HG03439 (cell line): ENCODE measurements around the gene MRPS12.
"Not testable (repeated sequence)": the region's sequence is repeated elsewhere in the genome, so short reads cannot be mapped to it uniquely, and the experiment has no call there.

Source experiments
- ATAC-seq: cut with Tn5 transposase; IDR thresholded peaks from one replicate; pipeline ENCODE4 v1.9.1; 2021; ENCODE audit warnings: mild to moderate bottlenecking, moderate library complexity; ENCODE audit not compliant: unreplicated experiment

The MRPS12 gene

GRCh38 chr19:38932425-38933179, 1.9 kb downstream of the MRPS12 start:
- ATAC-seq: no peak

DNA sequence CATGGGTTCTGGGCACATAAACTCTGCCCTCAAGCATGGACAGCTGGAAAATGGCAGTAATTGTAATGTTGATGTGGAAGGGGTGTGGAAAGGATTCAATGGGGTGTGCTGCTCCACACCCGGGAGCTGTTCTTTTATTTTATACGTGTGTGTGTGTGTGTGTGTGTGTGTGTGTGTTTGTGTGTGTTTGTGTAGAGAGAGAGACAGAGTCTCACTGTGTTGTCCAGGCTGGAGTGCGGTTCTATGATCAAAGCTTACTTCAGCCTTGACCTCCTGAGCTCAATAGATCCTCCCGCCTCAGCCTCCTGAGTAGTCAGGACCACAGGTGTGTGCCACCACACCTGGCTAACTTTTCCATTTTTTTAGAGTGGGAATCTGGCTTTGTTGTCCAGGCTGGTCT, 2.8 kb downstream of the MRPS12 start:
- ATAC-seq: no peak

- no peak for ATAC-seq
Observed at GRCh38 chr19:38939957-38940356, 9.2 kb downstream of the MRPS12 start.

DNA sequence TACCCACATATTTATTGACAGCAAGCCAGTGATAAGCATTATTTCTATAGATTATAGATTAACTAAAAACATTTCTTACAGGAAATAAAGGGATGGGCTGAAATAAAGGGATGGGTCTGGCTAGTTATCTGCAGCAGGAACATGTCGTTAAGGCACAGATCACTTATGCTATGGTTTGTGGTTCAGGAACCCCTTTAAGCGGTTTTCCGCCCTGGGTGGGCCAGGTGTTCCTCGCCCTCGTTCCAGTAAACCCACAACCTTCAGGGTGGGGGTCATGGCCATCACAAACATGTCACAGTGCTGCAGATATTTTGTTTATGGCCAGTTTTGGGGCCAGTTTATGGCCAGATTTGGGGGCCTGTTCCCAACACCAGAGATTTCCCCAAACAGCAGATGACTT, 10.7 kb downstream of the MRPS12 start:
- not testable (repeated sequence) for ATAC-seq

- no peak for ATAC-seq
Observed at GRCh38 chr19:38941979-38942378, 11.2 kb downstream of the MRPS12 start.

DNA sequence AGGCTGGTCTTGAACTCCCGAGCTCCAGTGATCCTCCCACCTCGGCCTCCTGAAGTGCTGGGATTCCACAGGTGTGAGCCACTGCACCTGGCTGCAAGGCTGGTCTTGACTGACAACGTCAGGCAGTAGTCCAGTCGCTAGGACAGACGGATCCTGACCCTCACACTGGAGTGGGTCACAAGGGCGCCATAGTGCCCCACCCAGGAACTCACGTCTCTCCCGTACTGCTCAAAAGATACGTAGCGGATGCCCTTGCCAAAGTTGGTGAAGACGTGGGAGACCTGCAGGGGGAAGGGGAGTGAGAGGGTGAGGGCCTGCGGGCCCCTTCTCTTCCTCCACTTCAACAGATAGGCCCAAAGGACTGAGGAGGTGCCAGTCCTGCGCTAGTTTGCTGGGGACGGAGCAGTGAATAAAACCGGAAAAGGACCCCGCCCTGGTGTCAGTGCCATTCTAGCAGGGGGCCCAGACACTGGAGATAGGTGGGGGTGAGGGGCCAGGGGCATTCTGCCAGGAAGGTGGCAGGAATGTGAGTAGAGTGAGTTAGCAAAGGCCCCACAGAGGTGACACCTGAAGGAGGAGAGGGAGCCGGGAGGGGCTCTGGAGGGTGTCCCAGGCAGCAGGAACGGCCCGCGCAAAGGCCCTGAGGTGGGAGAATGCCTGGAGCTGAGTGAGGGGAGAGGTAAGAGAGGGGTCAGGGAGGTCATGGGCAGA, 11.9 kb downstream of the MRPS12 start:
- ATAC-seq: no peak

DNA sequence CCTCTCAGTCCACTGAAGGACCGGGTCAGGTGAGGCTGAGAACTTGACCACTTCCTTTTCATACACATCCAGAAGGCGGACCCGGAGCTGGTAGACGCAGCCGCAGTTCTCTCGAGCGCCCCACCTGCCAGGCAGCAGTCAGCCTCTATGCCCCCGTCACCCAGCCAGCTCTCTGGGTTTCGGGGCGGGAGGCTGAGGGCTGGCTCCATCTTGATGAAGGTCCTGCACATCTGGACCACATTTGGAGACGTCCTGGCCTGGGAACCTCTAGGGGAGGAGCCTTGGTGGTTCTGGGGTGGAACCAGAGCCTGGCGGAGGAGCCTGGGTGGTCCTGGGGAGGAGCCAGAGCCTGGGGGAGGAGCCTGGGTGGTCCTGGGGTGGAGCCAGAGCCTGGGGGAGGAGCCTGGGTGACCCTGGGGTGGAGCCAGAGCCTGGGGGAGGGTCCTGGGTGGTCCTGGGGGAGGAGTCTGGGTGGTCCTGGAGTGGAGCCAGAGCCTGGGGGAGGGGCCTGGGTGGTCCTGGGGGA, 14.3 kb downstream of the MRPS12 start:
- no peak for ATAC-seq

DNA sequence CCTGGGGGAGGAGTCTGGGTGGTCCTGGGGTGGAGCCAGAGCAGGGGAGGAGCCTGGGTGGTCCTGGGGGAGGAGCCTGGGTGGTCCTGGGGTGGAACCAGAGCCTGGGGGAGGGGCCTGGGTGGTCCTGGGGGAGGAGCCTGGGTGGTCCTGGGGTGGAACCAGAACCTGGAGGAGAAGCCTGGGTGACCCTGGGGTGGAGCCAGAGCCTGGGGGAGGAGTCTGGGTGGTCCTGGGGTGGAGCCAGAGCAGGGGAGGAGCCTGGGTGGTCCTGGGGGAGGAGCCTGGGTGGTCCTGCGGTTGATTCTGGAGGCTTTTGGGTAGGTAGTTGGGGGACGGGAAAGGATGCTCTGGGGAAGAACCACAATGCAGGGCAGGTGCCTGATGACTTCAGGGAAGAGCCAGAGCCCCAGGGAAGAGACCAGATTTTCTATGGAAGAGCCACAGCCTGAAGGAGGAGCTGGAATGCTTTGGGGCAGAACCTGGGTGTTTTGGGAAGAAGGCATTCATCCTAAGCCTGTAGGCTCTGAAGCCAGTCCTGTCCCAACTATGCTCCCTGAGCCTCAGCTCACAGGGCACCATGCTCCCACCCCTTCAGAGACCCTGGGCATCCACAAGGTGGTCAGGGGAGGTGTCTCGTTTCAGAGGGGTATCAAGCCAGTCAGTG, 15.0 kb downstream of the MRPS12 start:
- no peak for ATAC-seq

- ATAC-seq: no peak
Observed at GRCh38 chr19:38946229-38947010, 15.7 kb downstream of the MRPS12 start.

GRCh38 chr19:38949580-38950367, 19.0 kb downstream of the MRPS12 start:
- no peak for ATAC-seq

- no peak for ATAC-seq
Observed at GRCh38 chr19:38951187-38951586, 20.4 kb downstream of the MRPS12 start.

- no peak for ATAC-seq
Observed at GRCh38 chr19:38952395-38953165, 21.8 kb downstream of the MRPS12 start.

DNA sequence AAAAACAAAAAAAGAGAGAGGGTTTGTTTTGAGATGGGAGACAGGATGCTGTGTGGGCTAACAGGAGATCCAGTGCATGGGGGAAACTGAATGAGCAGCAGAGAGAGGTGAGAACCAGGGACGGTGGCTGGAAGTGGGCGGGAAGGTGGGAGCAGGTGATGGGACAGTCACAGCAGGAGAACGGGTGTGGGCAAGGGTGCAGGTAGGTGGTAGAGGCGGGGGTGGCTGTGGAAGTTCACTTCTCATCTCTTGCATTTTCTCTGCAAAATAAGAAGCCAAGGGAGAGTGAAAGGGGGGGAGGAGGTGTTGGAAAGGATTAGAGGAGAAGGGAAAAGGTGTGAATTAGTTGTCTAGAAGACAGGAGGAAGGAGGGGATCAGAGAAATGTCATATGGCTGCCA, 22.9 kb downstream of the MRPS12 start:
- no peak for ATAC-seq

GRCh38 chr19:38956264-38956663, 25.5 kb downstream of the MRPS12 start:
- ATAC-seq: no peak

DNA sequence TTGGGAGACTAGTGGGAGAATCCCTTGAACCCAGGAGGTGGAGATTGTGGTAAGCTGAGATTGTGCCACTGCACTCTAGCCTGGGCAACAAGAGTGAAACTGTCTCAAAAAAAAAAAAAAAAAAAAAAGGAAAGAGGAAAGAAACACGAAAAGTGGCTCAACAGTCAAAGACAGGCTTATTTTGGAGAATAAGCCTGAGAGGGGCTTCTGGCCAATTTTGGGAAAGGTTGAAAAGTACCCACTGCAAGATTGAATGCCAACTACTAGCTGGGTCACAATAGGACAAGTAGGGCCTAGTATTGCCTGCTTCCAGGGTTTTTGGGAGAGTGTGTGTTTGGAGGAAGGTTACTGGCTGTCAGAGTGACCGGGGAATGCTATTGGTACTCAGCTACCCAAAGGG, 27.6 kb downstream of the MRPS12 start:
- no peak for ATAC-seq

DNA sequence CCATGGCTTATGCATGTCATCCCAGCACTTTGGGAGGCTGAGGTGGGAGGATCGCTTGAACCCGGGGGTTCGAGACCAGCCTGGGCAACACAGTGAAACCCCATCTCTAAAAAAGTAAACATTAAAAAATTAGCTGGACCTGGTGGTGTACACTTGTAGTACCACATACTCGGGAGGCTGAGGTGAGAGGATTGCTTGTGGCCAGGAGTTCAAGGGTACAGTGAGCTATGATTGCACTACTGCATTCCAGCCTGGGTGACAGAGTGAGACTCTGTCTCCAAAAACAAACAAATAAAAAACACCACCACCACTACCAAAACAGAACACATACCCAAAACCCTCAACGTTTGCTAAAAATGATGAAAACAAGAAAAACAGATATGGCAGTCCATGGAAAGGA, 28.9 kb downstream of the MRPS12 start:
- ATAC-seq: no peak

DNA sequence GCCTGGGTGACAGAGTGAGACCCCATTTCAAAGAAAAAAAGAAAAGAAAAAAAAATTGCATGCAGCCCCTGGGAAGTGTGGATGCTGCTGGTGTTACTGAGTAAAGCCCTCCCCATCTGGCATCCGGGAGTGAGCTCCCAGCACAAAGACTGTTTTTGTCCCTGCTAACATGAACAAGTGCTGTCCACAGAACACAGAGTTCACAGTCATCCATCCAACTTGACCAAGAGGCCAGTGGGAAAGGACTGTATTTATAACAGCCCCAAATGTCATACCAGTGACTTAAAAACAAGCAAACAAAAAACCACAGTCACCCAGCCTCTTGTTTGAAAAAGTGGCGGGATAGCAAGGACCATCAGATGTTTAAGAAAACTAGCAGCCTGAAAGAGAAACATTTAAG, 34.0 kb downstream of the MRPS12 start:
- ATAC-seq: no peak

DNA sequence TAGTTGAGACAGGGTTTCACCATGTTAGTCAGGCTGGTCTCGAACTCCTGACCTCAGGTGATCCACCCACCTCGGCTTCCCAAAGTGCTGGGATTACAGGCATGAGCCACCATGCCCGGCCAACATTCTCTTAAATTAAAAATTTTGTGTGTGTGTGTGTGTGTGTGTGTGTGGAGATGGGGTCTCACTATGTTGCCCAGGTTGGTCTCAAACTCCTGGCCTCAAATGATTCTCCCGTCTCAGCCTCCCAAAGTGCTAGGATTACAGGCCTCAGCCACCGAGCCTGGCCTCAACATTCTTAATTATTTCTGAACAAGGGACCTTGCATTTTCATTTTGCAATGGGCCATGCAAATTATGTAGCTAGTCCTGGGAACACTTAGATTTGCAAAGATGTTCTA, 35.4 kb downstream of the MRPS12 start:
- not testable (repeated sequence) for ATAC-seq
